C4-2B (cell line): ENCODE results near the gene CLDN2.

Experiments
- ZFX ChIP-seq: fragments of 450-650 bp; IDR thresholded peaks from 2 replicates; pipeline ENCODE4 v1.6.1; 2017
- TF ChIP-seq, protein P1 (sequence below): fragments of 450-650 bp; conservative IDR thresholded peaks from 2 replicates; pipeline ENCODE4 v1.5.1; 2017; ENCODE audit warnings: mild to moderate bottlenecking

DNA sequence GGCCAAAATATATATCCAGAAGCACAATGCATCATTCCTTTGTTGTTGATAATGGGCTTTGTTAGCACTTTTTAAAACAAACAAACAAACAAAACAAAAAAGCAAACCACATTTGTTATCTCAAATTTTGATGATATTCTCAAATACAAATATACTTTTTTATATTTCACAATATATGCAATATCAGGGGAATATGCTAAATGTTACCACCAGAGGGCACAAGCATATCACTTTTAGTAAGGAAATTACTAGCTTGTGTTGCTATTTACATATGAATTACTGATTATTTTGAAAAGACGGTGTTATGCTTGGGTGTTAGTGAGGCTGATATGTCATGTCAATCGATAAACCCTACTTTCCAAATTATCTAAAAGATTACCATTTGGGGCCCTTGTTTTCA is 46.1 kb upstream of the CLDN2 start:
- TF ChIP-seq, protein P1, sequence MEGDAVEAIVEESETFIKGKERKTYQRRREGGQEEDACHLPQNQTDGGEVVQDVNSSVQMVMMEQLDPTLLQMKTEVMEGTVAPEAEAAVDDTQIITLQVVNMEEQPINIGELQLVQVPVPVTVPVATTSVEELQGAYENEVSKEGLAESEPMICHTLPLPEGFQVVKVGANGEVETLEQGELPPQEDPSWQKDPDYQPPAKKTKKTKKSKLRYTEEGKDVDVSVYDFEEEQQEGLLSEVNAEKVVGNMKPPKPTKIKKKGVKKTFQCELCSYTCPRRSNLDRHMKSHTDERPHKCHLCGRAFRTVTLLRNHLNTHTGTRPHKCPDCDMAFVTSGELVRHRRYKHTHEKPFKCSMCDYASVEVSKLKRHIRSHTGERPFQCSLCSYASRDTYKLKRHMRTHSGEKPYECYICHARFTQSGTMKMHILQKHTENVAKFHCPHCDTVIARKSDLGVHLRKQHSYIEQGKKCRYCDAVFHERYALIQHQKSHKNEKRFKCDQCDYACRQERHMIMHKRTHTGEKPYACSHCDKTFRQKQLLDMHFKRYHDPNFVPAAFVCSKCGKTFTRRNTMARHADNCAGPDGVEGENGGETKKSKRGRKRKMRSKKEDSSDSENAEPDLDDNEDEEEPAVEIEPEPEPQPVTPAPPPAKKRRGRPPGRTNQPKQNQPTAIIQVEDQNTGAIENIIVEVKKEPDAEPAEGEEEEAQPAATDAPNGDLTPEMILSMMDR = peak; percentile 64
- TF ChIP-seq ZFX = no peak
